Measurements from ENCODE around the gene GALNT9.

DNA sequence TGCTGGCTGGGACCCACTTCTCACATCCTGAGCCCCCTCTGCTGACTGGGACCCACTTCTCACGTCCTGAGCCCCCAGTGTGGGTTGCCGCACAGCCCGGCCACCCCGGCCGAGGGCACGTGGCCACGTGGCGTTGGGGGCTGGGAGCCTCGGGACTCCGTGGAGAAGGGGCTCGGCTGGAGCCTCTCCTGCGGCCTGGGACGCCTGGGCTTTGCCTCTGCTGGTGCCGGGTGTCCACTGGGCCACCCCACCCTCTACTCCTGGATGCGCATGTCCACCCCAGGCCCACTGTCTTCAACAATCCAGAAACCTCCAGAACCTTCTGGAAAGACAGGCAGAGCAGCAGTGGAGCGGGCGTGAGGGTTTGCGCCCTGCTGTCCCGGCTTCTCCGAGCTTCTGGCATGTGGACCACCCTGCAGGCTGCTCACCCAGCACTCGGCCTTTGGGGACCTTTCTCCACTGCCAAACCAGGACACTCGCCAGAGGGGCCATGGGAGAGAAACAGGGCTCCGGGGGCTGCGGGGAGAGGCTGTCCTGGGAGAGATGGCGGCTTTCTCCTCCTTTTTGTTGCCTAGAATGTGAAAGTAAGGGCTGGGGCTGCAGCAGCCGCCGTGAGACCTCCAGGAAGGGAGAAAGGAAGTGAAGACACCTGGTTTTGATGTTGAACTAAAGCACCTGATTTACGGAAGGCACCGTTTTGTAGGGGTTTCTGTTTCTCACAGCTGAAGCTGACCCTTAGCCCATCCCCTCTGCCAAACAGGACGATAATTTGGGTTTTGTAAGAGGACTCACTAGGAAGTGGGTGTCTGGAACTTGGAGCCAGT lies 155.2 kb downstream of the GALNT9 start:
- TF ChIP-seq, protein P1, sequence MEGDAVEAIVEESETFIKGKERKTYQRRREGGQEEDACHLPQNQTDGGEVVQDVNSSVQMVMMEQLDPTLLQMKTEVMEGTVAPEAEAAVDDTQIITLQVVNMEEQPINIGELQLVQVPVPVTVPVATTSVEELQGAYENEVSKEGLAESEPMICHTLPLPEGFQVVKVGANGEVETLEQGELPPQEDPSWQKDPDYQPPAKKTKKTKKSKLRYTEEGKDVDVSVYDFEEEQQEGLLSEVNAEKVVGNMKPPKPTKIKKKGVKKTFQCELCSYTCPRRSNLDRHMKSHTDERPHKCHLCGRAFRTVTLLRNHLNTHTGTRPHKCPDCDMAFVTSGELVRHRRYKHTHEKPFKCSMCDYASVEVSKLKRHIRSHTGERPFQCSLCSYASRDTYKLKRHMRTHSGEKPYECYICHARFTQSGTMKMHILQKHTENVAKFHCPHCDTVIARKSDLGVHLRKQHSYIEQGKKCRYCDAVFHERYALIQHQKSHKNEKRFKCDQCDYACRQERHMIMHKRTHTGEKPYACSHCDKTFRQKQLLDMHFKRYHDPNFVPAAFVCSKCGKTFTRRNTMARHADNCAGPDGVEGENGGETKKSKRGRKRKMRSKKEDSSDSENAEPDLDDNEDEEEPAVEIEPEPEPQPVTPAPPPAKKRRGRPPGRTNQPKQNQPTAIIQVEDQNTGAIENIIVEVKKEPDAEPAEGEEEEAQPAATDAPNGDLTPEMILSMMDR (conservative IDR thresholded peaks at IDR 0.05; ENCODE audit: low read depth, low read length), result no peak
- TF ChIP-seq EZH2 (IDR thresholded peaks at IDR 0.05; ENCODE audit: low read length, unreplicated experiment), result no peak
